Heart left ventricle (tissue), 13 donors: Measurements from ENCODE around the gene DUSP7.

Experiments
- CTCF ChIP-seq, 12 donors: fragments of 200-600 bp; sonication (generic) in 4 of 12; IDR thresholded peaks; one replicate each; pipeline versions ENCODE4 v1.5.0 to v1.8.0; 2018 to 2022; ENCODE audit warnings: antibody characterized with exemption in 12 of 12, mild to moderate bottlenecking in 5 of 12
- POLR2A ChIP-seq, 2 donors: fragments of 450-650 bp; IDR thresholded peaks; one replicate each; pipeline ENCODE4 v1.6.1; 2017; ENCODE audit warnings: antibody characterized with exemption in 2 of 2, mild to moderate bottlenecking in 2 of 2, moderate library complexity in 2 of 2
- donor health status: ischemic (EF 13 %, LVEDD 7.1; RV severe dilation, severe dysfunction).
- donor health status: DM: no; HTN: yes; CAD: no.
- donor health status: DM: no; HTN: no; CAD: no.
- donor health status: ischemic (EF 25% LVEDD 6.9; RV normal size, moderate dysfunction).
- donor health status: ischemic (EF 25% LVEDD 5.7; RV mildly dilated, moderate dysfunction).
- donor health status: ischemic (EF 35%, LVEDD 5.7; RV mildly dilated, moderate dysfunction).
- donor health status: nonischemic (EF 11% LVEDD 7.7; RV severe dilation, severe dysfunction).
- donor health status: DM: yes; HTN: yes; CAD: no.
- donor health status: PGD.
- donor health status: ischemic (EF 29% LVEDD 5.4; RV normal size, mild dysfunction).
- donor health status: nonischemic (EF 23%, LVEDD 6.1; RV moderate dilation, normal function).

GRCh38 chr3:52023101-52023770 lies 33.1 kb downstream of the DUSP7 start:
- TF ChIP-seq POLR2A (IDR thresholded peaks at IDR 0.05) = no peak
- TF ChIP-seq CTCF (IDR thresholded peaks at IDR 0.05) = no peak
